Heart right ventricle (tissue), 16 donors: Measurements from ENCODE around the gene PYGO2. TPM values are rescaled to one million over a fixed set of nuclear protein-coding genes. Genes with fewer than 3 reads are reported as not detected.

Experiments
- ATAC-seq, 8 donors: fragments of 200-7000 bp; cut with Tn5 transposase; one replicate each; pipeline ENCODE4 v1.9.1; 2020; ENCODE audit warnings: mild to moderate bottlenecking in 8 of 8, moderate library complexity in 8 of 8, moderate number of reproducible peaks in 1 of 8
- DNase-seq, 2 donors: peaks; one replicate each; pipeline ENCODE4 v3.0.0-alpha.2; 2020
- H3K27ac ChIP-seq, 10 donors: fragments of 200-600 bp; sonication (generic) in 2 of 10; one replicate each; pipeline versions ENCODE4 v1.5.0 to v1.8.0; 2020 to 2022; ENCODE audit warnings: mild to moderate bottlenecking in 3 of 10
- H3K27me3 ChIP-seq, 7 donors: fragments of 200-600 bp; one replicate each; pipeline ENCODE4 v1.8.0; 2021 to 2022; ENCODE audit warnings: mild to moderate bottlenecking in 2 of 7
- H3K36me3 ChIP-seq, 9 donors: fragments of 200-600 bp; sonication (generic) in 1 of 9; one replicate each; pipeline versions ENCODE4 v1.5.0 to v1.8.0; 2020 to 2022; ENCODE audit warnings: mild to moderate bottlenecking in 2 of 9
- H3K4me1 ChIP-seq, 9 donors: fragments of 200-600 bp; sonication (generic) in 1 of 9; one replicate each; pipeline versions ENCODE4 v1.5.0 to v1.8.0; 2020 to 2022; ENCODE audit warnings: mild to moderate bottlenecking in 4 of 9
- H3K4me3 ChIP-seq, 10 donors: fragments of 200-600 bp; sonication (generic) in 2 of 10; one replicate each; pipeline versions ENCODE4 v1.5.0 to v1.8.0; 2020 to 2022; ENCODE audit warnings: mild to moderate bottlenecking in 7 of 10, moderate library complexity in 2 of 10
- H3K9me3 ChIP-seq, 11 donors: fragments of 200-600 bp in 10 of 11; sonication (generic) in 2 of 11; one replicate each; pipeline versions ENCODE4 v1.5.0 to v1.8.0; 2013 to 2022; ENCODE audit warnings: mild to moderate bottlenecking in 2 of 11, control low read depth in 1 of 11, moderate library complexity in 1 of 11
- WGBS, 2 donors: extraction: QIAGEN DNeasy Blood & Tissue Kit; methylation state at CpG; one replicate each; pipeline ENCODE4 v1.1.7; 2013; ENCODE audit warnings: inconsistent platforms in 1 of 2; 5-methylcytosine and 5-hydroxymethylcytosine counted together
- intact Hi-C, 10 donors: fragments of 100-400 bp; cut with DNase I; formaldehyde crosslinking; loops; one replicate each; pipeline versions ENCODE4 v1.11.1 to v1.14.2; 2022
- polyA plus RNA-seq, 2 donors: library from polyadenylated mRNA; stranded (reverse); fragments of 200-250 nt; gene quantifications; one replicate each; pipeline ENCODE4 v1.2.3, GENCODE V29; 2013
- total RNA-seq, 10 donors: library from RNA; stranded (reverse); fragmentation: NEBNext Ultra II Directional in 3 of 10; extraction: Animal tissue kit (Norgen Biotek cat#: 25700) in 3 of 10; gene quantifications; one replicate each; pipeline versions ENCODE4 v1.2.1 to v1.2.4, GENCODE V29; 2021 to 2023
- TF ChIP-seq, protein P1 (sequence below), 9 donors: fragments of 200-600 bp; sonication (generic) in 2 of 9; IDR thresholded peaks; one replicate each; pipeline versions ENCODE4 v1.5.0 to v1.8.0; 2021 to 2022; ENCODE audit warnings: antibody characterized with exemption in 9 of 9, mild to moderate bottlenecking in 5 of 9, moderate library complexity in 1 of 9
- donor health status: Arrhythmogenic right ventricular cardiomyopathy.
- donor health status: ischemic (EF 13 %, LVEDD 7.1; RV severe dilation, severe dysfunction).
- donor health status: healthy with polysubstance abuse.
- donor health status: DM: no; HTN: yes; CAD: no.
- donor health status: DM: no; HTN: no; CAD: no.
- donor health status: ischemic (EF 25% LVEDD 6.9; RV normal size, moderate dysfunction).
- donor health status: ischemic (EF 25% LVEDD 5.7; RV mildly dilated, moderate dysfunction).
- donor health status: healthy.
- donor health status: DM: yes; HTN: yes; CAD: no.
- donor health status: Ischemic cardiomyopathy.
- donor health status: ischemic (EF 35%, LVEDD 5.7; RV mildly dilated, moderate dysfunction).
- donor health status: nonischemic (EF 11% LVEDD 7.7; RV severe dilation, severe dysfunction).
- donor health status: DM: yes; HTN: yes; CAD: no.
- donor health status: PGD.
- donor health status: ischemic (EF 29% LVEDD 5.4; RV normal size, mild dysfunction).
- donor health status: nonischemic (EF 23%, LVEDD 6.1; RV moderate dilation, normal function).

The PYGO2 gene
- total and polyA plus RNA-seq, 12 donors = 8.8 to 18.0 (median 13.8) TPM

DNA sequence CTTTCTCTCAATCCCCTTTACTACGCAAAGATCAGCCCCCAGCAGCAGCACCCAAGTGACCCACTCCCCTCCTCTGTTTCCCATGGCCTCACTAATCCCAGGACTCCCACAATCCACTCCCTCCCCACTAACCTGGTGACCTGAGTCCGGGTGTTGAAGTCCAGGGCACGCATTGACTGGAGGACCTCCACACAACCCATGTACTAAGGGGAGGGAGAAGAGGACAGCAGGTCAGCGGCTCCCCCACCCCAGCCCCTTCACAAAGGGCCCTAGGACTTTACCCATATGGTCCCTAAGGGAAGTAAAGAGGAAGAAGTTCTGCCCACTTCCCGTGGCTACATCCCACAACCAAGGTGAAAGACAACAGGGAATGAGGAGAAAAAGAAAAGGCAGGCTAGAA, 7.7 kb upstream of the PYGO2 start:
- no peaks in the 10 kb centered on the region for H3K9me3 ChIP-seq
- peak overlapping the region in 9 of 10 donors; percentile 8 to 100 (median 96) for H3K27ac ChIP-seq
- H3K27me3 ChIP-seq = no peaks in the 10 kb centered on the region
- TF ChIP-seq, protein P1, sequence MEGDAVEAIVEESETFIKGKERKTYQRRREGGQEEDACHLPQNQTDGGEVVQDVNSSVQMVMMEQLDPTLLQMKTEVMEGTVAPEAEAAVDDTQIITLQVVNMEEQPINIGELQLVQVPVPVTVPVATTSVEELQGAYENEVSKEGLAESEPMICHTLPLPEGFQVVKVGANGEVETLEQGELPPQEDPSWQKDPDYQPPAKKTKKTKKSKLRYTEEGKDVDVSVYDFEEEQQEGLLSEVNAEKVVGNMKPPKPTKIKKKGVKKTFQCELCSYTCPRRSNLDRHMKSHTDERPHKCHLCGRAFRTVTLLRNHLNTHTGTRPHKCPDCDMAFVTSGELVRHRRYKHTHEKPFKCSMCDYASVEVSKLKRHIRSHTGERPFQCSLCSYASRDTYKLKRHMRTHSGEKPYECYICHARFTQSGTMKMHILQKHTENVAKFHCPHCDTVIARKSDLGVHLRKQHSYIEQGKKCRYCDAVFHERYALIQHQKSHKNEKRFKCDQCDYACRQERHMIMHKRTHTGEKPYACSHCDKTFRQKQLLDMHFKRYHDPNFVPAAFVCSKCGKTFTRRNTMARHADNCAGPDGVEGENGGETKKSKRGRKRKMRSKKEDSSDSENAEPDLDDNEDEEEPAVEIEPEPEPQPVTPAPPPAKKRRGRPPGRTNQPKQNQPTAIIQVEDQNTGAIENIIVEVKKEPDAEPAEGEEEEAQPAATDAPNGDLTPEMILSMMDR (IDR thresholded peaks at IDR 0.05) = no peak
- ATAC-seq = no peak
- peak overlapping the region in 7 of 10 donors; percentile 34 to 89 (median 57) for H3K4me3 ChIP-seq
- intact Hi-C loops = loop anchor here in 1 of 10 donors (5.0 kb wide), 1 partner anchor 48 kb away; no protein-coding TSS in a partner anchor
- WGBS, 2 donors = 58 to 59% methylated on average over 5 of the region's 5 CpGs
- peaks cover 0 to 52% (median 40%) of the 10 kb centered on the region in 9 donors for H3K36me3 ChIP-seq
- H3K4me1 ChIP-seq = peaks cover 28 to 72% (median 69%) of the 10 kb centered on the region in 9 donors
- no peak for DNase-seq

DNA sequence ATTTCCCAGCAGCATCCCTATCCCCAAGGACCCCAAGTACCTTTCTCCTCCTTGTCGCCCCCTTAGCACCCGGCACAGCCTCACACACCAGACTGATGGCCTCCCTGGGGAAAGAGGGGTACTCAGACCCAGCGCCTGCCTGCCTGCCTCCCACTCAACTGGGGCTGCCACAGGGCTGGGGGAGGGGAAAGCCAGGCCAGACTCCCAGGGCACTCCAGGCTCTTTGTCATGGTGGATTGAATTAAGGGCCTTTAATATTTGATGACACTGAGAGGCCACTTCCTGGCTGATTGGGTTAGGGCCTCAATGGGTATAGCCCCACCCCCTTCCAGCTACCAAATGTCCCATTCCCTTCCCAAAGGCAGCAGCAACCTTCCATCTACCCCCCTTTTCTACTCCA, 7.1 kb upstream of the PYGO2 start:
- Histone ChIP-seq H3K4me3 (peak overlapping the region in 2 of 10 donors; percentile 70 to 89), H3K4me1 (peaks cover 28 to 72% (median 69%) of the 10 kb centered on the region in 9 donors), H3K9me3 (no peaks in the 10 kb centered on the region), H3K27me3 (no peaks in the 10 kb centered on the region), H3K27ac (peak overlapping the region in 9 of 10 donors; percentile 8 to 100 (median 96)), H3K36me3 (peaks cover 0 to 57% (median 40%) of the 10 kb centered on the region in 9 donors)
- intact Hi-C loops = loop anchor here in 1 of 10 donors (5.0 kb wide), 1 partner anchor 49 kb away; no protein-coding TSS in a partner anchor
- ATAC-seq = no peak
- TF ChIP-seq, protein P1 (IDR thresholded peaks at IDR 0.05) = no peak
- no peak for DNase-seq
- 82 to 87% methylated on average over 3 of the region's 3 CpGs for WGBS, 2 donors

DNA sequence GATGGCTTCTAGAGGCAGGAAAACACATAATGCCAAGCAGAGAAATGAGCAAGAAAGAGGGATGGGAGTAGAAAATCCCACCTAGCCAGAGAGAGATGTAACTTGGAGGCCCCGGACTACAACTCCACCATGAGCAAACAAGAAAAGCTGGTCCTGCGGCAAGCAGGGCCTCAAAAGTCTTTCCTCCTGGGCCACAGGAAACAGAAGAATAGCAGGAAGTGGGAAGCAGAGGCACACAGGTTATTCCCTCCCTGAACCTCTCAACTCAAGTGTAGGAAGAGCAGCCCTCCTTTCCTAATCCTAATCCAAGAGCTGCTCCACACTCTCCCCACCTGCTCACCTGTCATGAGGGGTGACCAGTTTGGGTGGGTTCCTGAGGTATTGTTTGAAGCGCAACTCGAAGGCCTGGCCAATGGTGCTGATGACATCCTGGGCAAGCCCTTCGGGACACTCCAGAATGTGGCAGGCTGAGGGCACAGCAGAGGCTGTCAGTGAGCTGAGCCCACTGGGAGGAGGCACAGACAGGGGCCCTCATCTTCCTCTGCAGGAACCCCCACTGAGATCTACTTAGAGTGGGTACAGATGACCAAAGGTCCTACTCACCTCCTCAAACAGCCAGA, 5.9 kb upstream of the PYGO2 start:
- 65 to 75% methylated on average over 5 of the region's 5 CpGs for WGBS, 2 donors
- Histone ChIP-seq H3K9me3 (no peaks in the 10 kb centered on the region), H3K27me3 (no peaks in the 10 kb centered on the region), H3K4me3 (peak overlapping the region in 2 of 10 donors; percentile 2 to 11), H3K4me1 (peaks cover 28 to 70% (median 67%) of the 10 kb centered on the region in 9 donors), H3K27ac (peak overlapping the region; percentile 42 to 100 (median 82)), H3K36me3 (peaks cover 0 to 69% (median 49%) of the 10 kb centered on the region in 9 donors)
- no peak for DNase-seq
- intact Hi-C loops = loop anchor here in 1 of 10 donors (5.0 kb wide), 1 partner anchor 50 kb away; no protein-coding TSS in a partner anchor
- ATAC-seq = no peak
- TF ChIP-seq, protein P1 (IDR thresholded peaks at IDR 0.05) = no peak

DNA sequence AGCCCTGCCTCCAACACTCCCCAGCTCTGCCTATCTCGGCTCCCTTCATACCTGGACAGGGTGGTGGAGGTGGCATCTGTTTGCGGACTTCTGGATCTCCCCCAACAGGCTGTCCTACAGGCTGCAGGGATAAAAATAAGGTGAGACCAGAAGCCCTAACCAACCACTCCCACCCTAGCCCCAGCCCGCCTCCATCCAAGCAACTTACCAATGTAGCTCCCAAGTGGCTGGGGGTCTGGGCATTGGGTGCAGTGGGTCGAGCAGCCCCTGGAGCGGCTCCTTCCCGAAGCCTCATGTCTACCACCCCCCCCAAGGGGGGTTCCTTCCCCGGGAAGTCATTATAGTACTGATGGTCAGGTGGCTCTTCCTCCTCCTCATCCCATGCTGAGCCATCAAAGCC, 4.5 kb upstream of the PYGO2 start:
- Histone ChIP-seq H3K27ac (peak overlapping the region in 5 of 10 donors; percentile 26 to 97 (median 75)), H3K36me3 (peaks cover 0 to 69% (median 49%) of the 10 kb centered on the region in 9 donors), H3K4me3 (no peak overlapping the region), H3K9me3 (no peaks in the 10 kb centered on the region), H3K4me1 (peaks cover 22 to 62% (median 58%) of the 10 kb centered on the region in 9 donors), H3K27me3 (no peaks in the 10 kb centered on the region)
- TF ChIP-seq, protein P1 (IDR thresholded peaks at IDR 0.05) = no peak
- no peak for DNase-seq
- intact Hi-C loops = loop anchor here in 1 of 10 donors (5.0 kb wide), 1 partner anchor 51 kb away; no protein-coding TSS in a partner anchor
- no peak for ATAC-seq
- 90% methylated on average over 7 of the region's 7 CpGs for WGBS, 2 donors
